Medulla oblongata (tissue), 1 donor: Measurements from ENCODE around the gene ODAPH.

Source experiments
- DNase-seq: peaks from one replicate; pipeline ENCODE4 v3.0.0-alpha.2; 2015; ENCODE audit errors: extremely low spot score

ODAPH gene

GRCh38 chr4:75544870-75545269, 11.0 kb upstream of the ODAPH start:
- no peak for DNase-seq

GRCh38 chr4:75545526-75545925, 10.3 kb upstream of the ODAPH start:
- no peak for DNase-seq

GRCh38 chr4:75547647-75548387, 8.0 kb upstream of the ODAPH start:
- peak; percentile 38 for DNase-seq

GRCh38 chr4:75549019-75549418, 6.8 kb upstream of the ODAPH start:
- DNase-seq: no peak

- DNase-seq: no peak
Measured at GRCh38 chr4:75552452-75552851, 3.4 kb upstream of the ODAPH start.

GRCh38 chr4:75557696-75558095, 1.8 kb downstream of the ODAPH start:
- DNase-seq: no peak

GRCh38 chr4:75561789-75562188, 5.9 kb downstream of the ODAPH start:
- DNase-seq: no peak

GRCh38 chr4:75564023-75564422, 8.2 kb downstream of the ODAPH start:
- DNase-seq: no peak

- no peak for DNase-seq
Measured at GRCh38 chr4:75565481-75565880, 9.6 kb downstream of the ODAPH start.

- DNase-seq: no peak
Measured at GRCh38 chr4:75566911-75567310, 11.0 kb downstream of the ODAPH start.

- DNase-seq: no peak
Measured at GRCh38 chr4:75567725-75568124, 11.9 kb downstream of the ODAPH start.

GRCh38 chr4:75584067-75584466, 28.2 kb downstream of the ODAPH start:
- DNase-seq: no peak

- DNase-seq: no peak
Measured at GRCh38 chr4:75593393-75593792, 37.5 kb downstream of the ODAPH start.

GRCh38 chr4:75596061-75596460, 40.2 kb downstream of the ODAPH start:
- DNase-seq: no peak

- no peak for DNase-seq
Measured at GRCh38 chr4:75598390-75598789, 42.5 kb downstream of the ODAPH start.

- no peak for DNase-seq
Measured at GRCh38 chr4:75599647-75600046, 43.8 kb downstream of the ODAPH start.

- DNase-seq: no peak
Measured at GRCh38 chr4:75605928-75606327, 50.1 kb downstream of the ODAPH start.

GRCh38 chr4:75612306-75612705, 56.4 kb downstream of the ODAPH start:
- DNase-seq: peak; percentile 45
